ENCODE measurements around the gene CA14. TPM values are rescaled to one million over a fixed set of nuclear protein-coding genes. Genes with fewer than 3 reads are reported as not detected.

CA14 gene
- total RNA-seq, 1 experiment from 2014 or later: 35.3 TPM

- ChIA-PET CTCF (interaction anchor here (0.6 kb wide), 1 partner anchor 223 kb away, joined by 3 read pairs; no protein-coding TSS in a partner anchor), POLR2A (interaction anchor here (0.5 to 1.1 kb wide), 3 partner anchors 10 to 326 kb away, joined by 3 read pairs; partner anchors contain the start of genes C1orf54 and MTMR11)
- Mint-ChIP-seq H3K27me3 (ENCODE audit: low read depth) (no peaks in the 10 kb centered on the region), H3K36me3 (peaks cover 51% of the 10 kb centered on the region), H3K27ac (peak overlapping the region; percentile 64), H3K9me3 (no peaks in the 10 kb centered on the region), H3K4me1 (peaks cover 34% of the 10 kb centered on the region), H3K4me3 (no peak overlapping the region)
- TF ChIP-seq SMAD3 (CRISPR knock-in tag; IDR thresholded peaks at IDR 0.05; ENCODE audit: borderline replicate concordance): no peak
- no peak for ATAC-seq
- no peak for DNase-seq (ENCODE audit: low spot score)
These were observed 5.1 kb downstream of the CA14 start for GRCh38 chr1:150262388-150263320.

DNA sequence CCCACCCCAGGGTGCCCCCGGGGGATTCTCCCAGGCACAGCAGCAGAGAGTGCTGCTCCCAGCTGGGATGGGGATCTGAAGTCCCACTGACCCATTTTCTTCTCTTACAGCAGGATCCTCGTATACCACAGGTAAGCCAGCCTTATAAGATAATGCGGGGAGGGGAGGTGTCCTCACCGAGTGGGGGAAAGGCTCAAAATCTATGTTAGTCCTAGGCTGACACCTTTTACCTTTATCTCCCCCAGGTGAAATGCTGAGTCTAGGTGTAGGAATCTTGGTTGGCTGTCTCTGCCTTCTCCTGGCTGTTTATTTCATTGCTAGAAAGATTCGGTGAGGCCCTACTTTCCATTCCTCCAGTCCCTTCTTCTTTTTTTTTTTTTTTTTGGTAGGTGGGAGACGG, 6.0 kb downstream of the CA14 start:
- TF ChIP-seq, protein P1, sequence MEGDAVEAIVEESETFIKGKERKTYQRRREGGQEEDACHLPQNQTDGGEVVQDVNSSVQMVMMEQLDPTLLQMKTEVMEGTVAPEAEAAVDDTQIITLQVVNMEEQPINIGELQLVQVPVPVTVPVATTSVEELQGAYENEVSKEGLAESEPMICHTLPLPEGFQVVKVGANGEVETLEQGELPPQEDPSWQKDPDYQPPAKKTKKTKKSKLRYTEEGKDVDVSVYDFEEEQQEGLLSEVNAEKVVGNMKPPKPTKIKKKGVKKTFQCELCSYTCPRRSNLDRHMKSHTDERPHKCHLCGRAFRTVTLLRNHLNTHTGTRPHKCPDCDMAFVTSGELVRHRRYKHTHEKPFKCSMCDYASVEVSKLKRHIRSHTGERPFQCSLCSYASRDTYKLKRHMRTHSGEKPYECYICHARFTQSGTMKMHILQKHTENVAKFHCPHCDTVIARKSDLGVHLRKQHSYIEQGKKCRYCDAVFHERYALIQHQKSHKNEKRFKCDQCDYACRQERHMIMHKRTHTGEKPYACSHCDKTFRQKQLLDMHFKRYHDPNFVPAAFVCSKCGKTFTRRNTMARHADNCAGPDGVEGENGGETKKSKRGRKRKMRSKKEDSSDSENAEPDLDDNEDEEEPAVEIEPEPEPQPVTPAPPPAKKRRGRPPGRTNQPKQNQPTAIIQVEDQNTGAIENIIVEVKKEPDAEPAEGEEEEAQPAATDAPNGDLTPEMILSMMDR (IDR thresholded peaks at IDR 0.05): no peak
- TF ChIP-seq TCF7 (CRISPR knock-in tag; IDR thresholded peaks at IDR 0.05; ENCODE audit: low read depth) (no peak), FOXJ3 (CRISPR knock-in tag; IDR thresholded peaks at IDR 0.05; ENCODE audit: borderline replicate concordance) (no peak), ZSCAN18 (CRISPR knock-in tag; IDR thresholded peaks at IDR 0.05) (no peak), AFF4 (CRISPR knock-in tag; IDR thresholded peaks at IDR 0.05; ENCODE audit: borderline replicate concordance) (no peak), TEAD1 (CRISPR knock-in tag; IDR thresholded peaks at IDR 0.05) (no peak)
- TF ChIP-seq, protein P2, sequence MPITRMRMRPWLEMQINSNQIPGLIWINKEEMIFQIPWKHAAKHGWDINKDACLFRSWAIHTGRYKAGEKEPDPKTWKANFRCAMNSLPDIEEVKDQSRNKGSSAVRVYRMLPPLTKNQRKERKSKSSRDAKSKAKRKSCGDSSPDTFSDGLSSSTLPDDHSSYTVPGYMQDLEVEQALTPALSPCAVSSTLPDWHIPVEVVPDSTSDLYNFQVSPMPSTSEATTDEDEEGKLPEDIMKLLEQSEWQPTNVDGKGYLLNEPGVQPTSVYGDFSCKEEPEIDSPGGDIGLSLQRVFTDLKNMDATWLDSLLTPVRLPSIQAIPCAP (CRISPR knock-in tag; IDR thresholded peaks at IDR 0.05): no peak
- no peaks in the 10 kb centered on the region for H3K27me3 Mint-ChIP-seq (ENCODE audit: low read depth)
- H3K9me3 Mint-ChIP-seq: no peaks in the 10 kb centered on the region
- ChIA-PET CTCF (interaction anchor here (0.7 kb wide), 1 partner anchor 255 kb away, joined by 3 read pairs; no protein-coding TSS in a partner anchor), POLR2A (interaction anchor here (0.6 to 0.7 kb wide), 2 partner anchors 33 to 283 kb away, joined by 3 to 10 read pairs; no protein-coding TSS in a partner anchor)
- no peak overlapping the region for H3K4me3 Mint-ChIP-seq
- H3K36me3 Mint-ChIP-seq: peaks cover 51% of the 10 kb centered on the region
- DNase-seq (ENCODE audit: low spot score): no peak
- peaks cover 37% of the 10 kb centered on the region for H3K4me1 Mint-ChIP-seq
- ATAC-seq: no peak
- no peak overlapping the region for H3K27ac Mint-ChIP-seq

DNA sequence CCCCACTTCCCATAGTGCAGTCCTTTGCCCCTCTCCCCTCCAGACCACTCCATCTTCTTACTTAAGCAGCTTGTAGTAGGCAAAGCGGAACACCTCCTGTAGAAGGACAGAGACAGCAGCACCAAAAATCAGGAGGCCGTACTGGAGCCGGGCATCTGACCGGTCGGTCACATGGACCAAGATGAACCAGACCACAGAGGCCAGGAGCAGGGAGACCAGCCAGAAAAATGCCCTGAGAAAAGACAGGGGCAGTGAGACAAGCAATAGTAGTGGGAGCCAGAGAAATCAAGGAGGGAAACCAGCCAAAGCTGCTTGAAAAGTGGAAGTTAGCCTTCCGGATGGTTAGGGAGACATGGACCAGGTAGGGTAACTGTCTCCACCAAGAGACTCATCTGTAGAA, 10.3 kb downstream of the CA14 start:
- ChIA-PET CTCF (no interaction called here), POLR2A (no interaction called here)
- Mint-ChIP-seq H3K27ac (peak overlapping the region; percentile 98), H3K27me3 (ENCODE audit: low read depth) (no peaks in the 10 kb centered on the region), H3K36me3 (peaks cover 39% of the 10 kb centered on the region), H3K4me1 (peaks cover 39% of the 10 kb centered on the region), H3K9me3 (no peaks in the 10 kb centered on the region), H3K4me3 (peak overlapping the region; percentile 100)
- ATAC-seq (no peak), DNase-seq (ENCODE audit: low spot score) (no peak)
- TF ChIP-seq RELA (CRISPR knock-in tag; IDR thresholded peaks at IDR 0.05; ENCODE audit: borderline replicate concordance): no peak
- no peak for TF ChIP-seq GABPB1 (CRISPR knock-in tag; IDR thresholded peaks at IDR 0.05)
- TF ChIP-seq AFF4 (CRISPR knock-in tag; IDR thresholded peaks at IDR 0.05; ENCODE audit: borderline replicate concordance): no peak
- no peak for TF ChIP-seq NFATC4 (CRISPR knock-in tag; IDR thresholded peaks at IDR 0.05)
- TF ChIP-seq ATF3 (CRISPR knock-in tag; conservative IDR thresholded peaks at IDR 0.05): no peak
- TF ChIP-seq, protein P1 (IDR thresholded peaks at IDR 0.05): no peak
- no peak for TF ChIP-seq TCF7 (CRISPR knock-in tag; IDR thresholded peaks at IDR 0.05; ENCODE audit: low read depth)
- TF ChIP-seq ESRRA (CRISPR knock-in tag; IDR thresholded peaks at IDR 0.05; ENCODE audit: borderline replicate concordance): no peak
- TF ChIP-seq SOX15 (CRISPR knock-in tag; IDR thresholded peaks at IDR 0.05): no peak

Measured in WTC11 (cell line).